A673 (cell line): ENCODE data around the gene NFKBIE. TPM values are rescaled to one million over a fixed set of nuclear protein-coding genes. Genes with fewer than 3 reads are reported as not detected.
A peak's percentile ranks its signal among the peaks of the same experiment; 100 is the strongest.

ENCODE experiments used
- BruUV-seq: library from RNA; stranded (reverse); fragments of 400-500 nt; replicated peaks from 2 replicates; lab custom pipeline; 2021; lab: Mats Ljungman, UMichigan
- CTCF ChIA-PET: fragments of 300-600 bp; sonication (Branson Sonifier 250); formaldehyde crosslinking; loops from one replicate; lab custom pipeline; 2022; ENCODE audit warnings: antibody characterized with exemption; lab: Charles Lee
- POLR2A ChIA-PET: fragments of 300-600 bp; sonication (Branson Sonifier 250); formaldehyde crosslinking; loops from one replicate; lab custom pipeline; 2022; ENCODE audit warnings: antibody characterized with exemption; ENCODE audit not compliant: low non-redundant PET; lab: Charles Lee
- DNase-seq: peaks from one replicate; pipeline ENCODE4 v3.0.0-alpha.2; 2015; ENCODE audit warnings: low spot score
- H3K27ac ChIP-seq: fragments of 200-600 bp; sonication (generic); 2 replicates; pipeline ENCODE4 v1.5.1; 2016; ENCODE audit warnings: mixed run types, low read depth, mild to moderate bottlenecking, mixed read lengths, antibody characterized with exemption, low read length; ENCODE audit not compliant: poor library complexity, severe bottlenecking
- H3K27me3 ChIP-seq: fragments of 200-600 bp; sonication (generic); replicated peaks from 2 replicates; pipeline ENCODE4 v1.6.1; 2017; ENCODE audit warnings: mixed run types, low read depth, mild to moderate bottlenecking, mixed read lengths, antibody characterized with exemption, low read length; ENCODE audit not compliant: insufficient read depth, poor library complexity
- H3K36me3 ChIP-seq: fragments of 200-600 bp; sonication (generic); 2 replicates; pipeline ENCODE4 v1.6.1; 2016; ENCODE audit warnings: mixed run types, mild to moderate bottlenecking, mixed read lengths, antibody characterized with exemption, low read length; ENCODE audit not compliant: insufficient read depth, poor library complexity, severe bottlenecking
- H3K4me1 ChIP-seq: fragments of 200-600 bp; sonication (generic); 2 replicates; pipeline ENCODE4 v1.6.1; 2017; ENCODE audit warnings: mixed run types, mild to moderate bottlenecking, mixed read lengths, antibody characterized with exemption, low read length; ENCODE audit not compliant: insufficient read depth, poor library complexity, severe bottlenecking
- H3K4me3 ChIP-seq: fragments of 200-600 bp; sonication (generic); 2 replicates; pipeline ENCODE4 v1.5.1; 2016; ENCODE audit warnings: low read depth, mixed run types, mild to moderate bottlenecking, mixed read lengths, low read length; ENCODE audit not compliant: poor library complexity, severe bottlenecking
- H3K9me3 ChIP-seq: fragments of 200-600 bp; sonication (generic); 2 replicates; pipeline ENCODE4 v1.6.1; 2016; ENCODE audit warnings: mixed run types, low read depth, mild to moderate bottlenecking, mixed read lengths, antibody characterized with exemption, low read length; ENCODE audit not compliant: poor library complexity, severe bottlenecking
- EZH2 ChIP-seq: fragments of 200-600 bp; sonication (generic); IDR thresholded peaks from 2 replicates; pipeline ENCODE4 v1.6.1; 2017; ENCODE audit warnings: borderline replicate concordance, low read depth, mild to moderate bottlenecking, mixed read lengths, antibody characterized with exemption, low read length; ENCODE audit not compliant: poor library complexity, severe bottlenecking
- intact Hi-C: fragments of 100-400 bp; cut with micrococcal nuclease; formaldehyde crosslinking; loops from one replicate; pipeline ENCODE4 v1.10.0; 2022; ENCODE audit not compliant: unreplicated experiment
- total RNA-seq: library from RNA; stranded (reverse); gene quantifications from 2 replicates; pipeline ENCODE4 v1.2.3, GENCODE V29; 2021
- TF ChIP-seq, protein P1 (sequence below): fragments of 300-800, 200-600 bp; sonication (generic); conservative IDR thresholded peaks from 2 replicates; pipeline ENCODE4 v1.5.1; 2017; ENCODE audit warnings: low read depth, mild to moderate bottlenecking, antibody characterized with exemption, low read length, moderate library complexity, mixed read lengths

NFKBIE gene
- total RNA-seq, 1 experiment from 2014 or later = 5.2 TPM

DNA sequence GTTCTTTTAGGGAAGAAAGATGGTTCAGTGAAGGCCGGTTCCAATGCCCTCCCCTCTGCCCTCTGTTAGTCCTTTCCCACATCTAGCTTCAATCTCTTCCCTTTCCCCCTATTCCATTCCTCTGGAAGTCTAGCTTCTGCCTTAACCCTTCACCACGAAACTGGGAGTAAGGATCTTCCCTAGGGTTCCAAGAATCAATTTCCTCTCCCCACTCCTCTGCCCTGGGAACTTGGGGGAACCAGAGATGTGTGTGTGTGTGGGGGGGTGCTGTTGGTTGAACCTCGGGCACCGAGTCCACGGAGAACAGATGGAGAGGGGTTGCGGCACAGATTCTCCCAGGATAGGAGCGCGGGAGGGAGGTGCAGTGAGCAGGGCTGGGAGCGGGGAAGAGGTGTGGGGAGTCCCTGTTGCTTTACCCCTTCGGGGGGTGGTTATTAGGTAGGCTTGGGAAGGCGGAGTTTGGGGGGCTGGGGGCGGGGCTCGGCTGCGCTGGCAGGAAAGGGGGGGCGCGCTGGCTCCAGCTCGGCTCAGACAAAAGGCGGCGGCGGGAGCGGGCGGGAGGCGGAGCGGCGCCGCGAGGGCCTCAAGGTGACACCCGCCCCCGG, 4.7 kb upstream of the NFKBIE start, which contains the start of gene TMEM151B:
Gene TMEM151B, plus strand, starts transcription at position 530 of the 605 bp plus-strand sequence. CDS start 293 bp downstream, outside the sequence.
- POLR2A ChIA-PET = interaction anchor here (0.6 kb wide), 1 partner anchor 13 kb away, joined by 6 read pairs; no protein-coding TSS in a partner anchor
- intact Hi-C loops = loop anchor here (2.0 to 5.0 kb wide), 2 partner anchors 35 to 187 kb away; no protein-coding TSS in a partner anchor
- no peaks in the 10 kb centered on the region for H3K9me3 ChIP-seq
- CTCF ChIA-PET = interaction anchor here (0.7 to 1.7 kb wide), 4 partner anchors 35 to 1224 kb away, joined by 3 to 5 read pairs (median 4); partner anchors contain the start of gene AARS2
- H3K4me1 ChIP-seq = peaks cover 8% of the 10 kb centered on the region
- TF ChIP-seq EZH2 = no peak
- TF ChIP-seq, protein P1, sequence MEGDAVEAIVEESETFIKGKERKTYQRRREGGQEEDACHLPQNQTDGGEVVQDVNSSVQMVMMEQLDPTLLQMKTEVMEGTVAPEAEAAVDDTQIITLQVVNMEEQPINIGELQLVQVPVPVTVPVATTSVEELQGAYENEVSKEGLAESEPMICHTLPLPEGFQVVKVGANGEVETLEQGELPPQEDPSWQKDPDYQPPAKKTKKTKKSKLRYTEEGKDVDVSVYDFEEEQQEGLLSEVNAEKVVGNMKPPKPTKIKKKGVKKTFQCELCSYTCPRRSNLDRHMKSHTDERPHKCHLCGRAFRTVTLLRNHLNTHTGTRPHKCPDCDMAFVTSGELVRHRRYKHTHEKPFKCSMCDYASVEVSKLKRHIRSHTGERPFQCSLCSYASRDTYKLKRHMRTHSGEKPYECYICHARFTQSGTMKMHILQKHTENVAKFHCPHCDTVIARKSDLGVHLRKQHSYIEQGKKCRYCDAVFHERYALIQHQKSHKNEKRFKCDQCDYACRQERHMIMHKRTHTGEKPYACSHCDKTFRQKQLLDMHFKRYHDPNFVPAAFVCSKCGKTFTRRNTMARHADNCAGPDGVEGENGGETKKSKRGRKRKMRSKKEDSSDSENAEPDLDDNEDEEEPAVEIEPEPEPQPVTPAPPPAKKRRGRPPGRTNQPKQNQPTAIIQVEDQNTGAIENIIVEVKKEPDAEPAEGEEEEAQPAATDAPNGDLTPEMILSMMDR = no peak
- no peaks in the 10 kb centered on the region for H3K36me3 ChIP-seq
- no peaks in the 10 kb centered on the region for H3K27me3 ChIP-seq
- H3K27ac ChIP-seq = no peak within 1 kb of the TSS
- H3K4me3 ChIP-seq = peak within 1 kb of the TSS; percentile 53
- BruUV-seq = no TSS peak
- DNase-seq = peak; percentile 27

DNA sequence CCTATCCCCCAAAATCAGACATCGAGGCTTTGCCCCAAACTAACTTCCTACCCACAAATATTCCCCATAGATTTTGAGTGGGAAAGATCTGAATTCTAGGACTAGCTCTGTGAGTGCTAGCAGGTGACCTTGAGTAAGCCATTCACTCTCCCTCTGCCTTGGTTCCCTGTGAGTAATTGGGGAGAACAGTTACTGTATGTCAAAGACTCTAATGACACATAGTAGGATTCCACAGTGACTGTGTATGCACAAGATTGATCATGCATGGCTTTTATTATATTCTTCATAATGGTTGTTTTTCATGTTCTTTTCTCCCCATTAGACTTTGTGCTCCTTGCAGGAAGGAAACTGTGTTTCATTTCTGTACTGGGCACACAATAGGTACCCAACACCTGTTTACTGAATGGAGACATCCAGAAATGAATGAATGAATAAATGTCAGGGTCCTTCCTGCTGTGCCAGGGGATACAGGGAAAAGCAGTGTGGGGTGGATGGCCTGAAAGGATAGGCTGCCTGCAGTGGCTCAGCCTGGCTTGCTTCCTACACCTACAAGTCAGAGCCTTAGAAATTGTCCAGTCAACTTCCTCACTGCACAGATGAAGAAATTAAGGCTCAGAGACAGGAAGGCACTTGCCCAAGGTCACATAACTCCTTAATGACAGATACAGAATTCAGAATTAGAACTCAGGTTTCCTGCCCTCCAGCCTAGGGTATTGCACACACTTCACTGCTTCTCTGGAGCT, 4.0 kb upstream of the NFKBIE start:
- BruUV-seq = no TSS peak
- ChIA-PET CTCF (interaction anchor here (0.7 to 1.7 kb wide), 3 partner anchors 36 to 1224 kb away, joined by 5 to 18 read pairs (median 5); no protein-coding TSS in a partner anchor), POLR2A (no interaction called here)
- no peaks in the 10 kb centered on the region for H3K27me3 ChIP-seq
- H3K4me1 ChIP-seq = peaks cover 13% of the 10 kb centered on the region
- H3K4me3 ChIP-seq = no peak overlapping the region
- TF ChIP-seq, protein P1 = no peak
- TF ChIP-seq EZH2 = no peak
- intact Hi-C loops = loop anchor here (2.0 to 5.0 kb wide), 2 partner anchors 35 to 188 kb away; no protein-coding TSS in a partner anchor
- no peak overlapping the region for H3K27ac ChIP-seq
- no peaks in the 10 kb centered on the region for H3K36me3 ChIP-seq
- no peak for DNase-seq
- H3K9me3 ChIP-seq = no peaks in the 10 kb centered on the region

DNA sequence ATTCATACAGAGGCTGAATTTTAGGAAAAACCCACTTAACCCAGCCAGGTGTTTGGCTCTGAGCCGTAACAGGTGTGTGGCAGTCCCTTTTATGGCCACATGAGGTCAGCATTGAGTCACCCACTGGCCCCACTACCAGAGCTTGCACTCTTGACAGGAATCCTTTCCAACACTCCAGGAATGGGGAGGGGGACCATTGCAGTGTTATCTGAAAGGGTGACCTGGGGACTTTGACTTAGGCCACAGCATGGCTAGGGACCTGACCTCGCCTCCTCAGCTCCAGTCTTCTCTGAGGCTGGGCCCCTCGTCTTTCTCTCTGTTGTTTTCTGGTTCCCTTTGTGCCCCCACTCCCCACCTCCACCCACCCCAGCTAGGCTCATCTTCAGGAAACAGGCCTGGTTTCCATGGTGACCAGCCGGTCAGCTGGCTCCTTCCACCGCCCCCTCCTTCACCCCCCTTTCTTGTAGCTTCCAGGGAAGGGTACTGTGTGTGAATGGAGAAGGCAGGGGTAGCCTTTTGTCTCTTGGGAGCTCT, 2.8 kb upstream of the NFKBIE start:
- TF ChIP-seq EZH2 = no peak
- TF ChIP-seq, protein P1 = peak; percentile 94
- DNase-seq = peak; percentile 58
- Histone ChIP-seq H3K27me3 (no peaks in the 10 kb centered on the region), H3K4me3 (no peak overlapping the region), H3K9me3 (no peaks in the 10 kb centered on the region), H3K27ac (no peak overlapping the region), H3K36me3 (no peaks in the 10 kb centered on the region), H3K4me1 (peaks cover 25% of the 10 kb centered on the region)
- ChIA-PET CTCF (interaction anchor here (0.9 to 1.6 kb wide), 6 partner anchors 11 to 71 kb away, joined by 3 to 18 read pairs (median 10); partner anchors contain the start of gene AARS2), POLR2A (no interaction called here)
- no TSS peak for BruUV-seq
- intact Hi-C loops = loop anchor here (1.0 to 5.0 kb wide), 3 partner anchors 37 to 189 kb away; no protein-coding TSS in a partner anchor
